Astrocyte (in vitro differentiated cells and primary cell): ENCODE measurements around the gene FBXO10.

Experiments used
- EZH2 ChIP-seq: IDR thresholded peaks from 2 replicates; pipeline ENCODE4 v1.6.1; 2012; ENCODE audit warnings: mild to moderate bottlenecking, low read length, inconsistent platforms; ENCODE audit not compliant: insufficient read depth
- TF ChIP-seq, protein P1 (sequence below): IDR thresholded peaks from 2 replicates; pipeline ENCODE4 v1.5.1; 2011; ENCODE audit warnings: low read depth, mild to moderate bottlenecking, inconsistent platforms, low read length, moderate library complexity; ENCODE audit not compliant: insufficient read depth

DNA sequence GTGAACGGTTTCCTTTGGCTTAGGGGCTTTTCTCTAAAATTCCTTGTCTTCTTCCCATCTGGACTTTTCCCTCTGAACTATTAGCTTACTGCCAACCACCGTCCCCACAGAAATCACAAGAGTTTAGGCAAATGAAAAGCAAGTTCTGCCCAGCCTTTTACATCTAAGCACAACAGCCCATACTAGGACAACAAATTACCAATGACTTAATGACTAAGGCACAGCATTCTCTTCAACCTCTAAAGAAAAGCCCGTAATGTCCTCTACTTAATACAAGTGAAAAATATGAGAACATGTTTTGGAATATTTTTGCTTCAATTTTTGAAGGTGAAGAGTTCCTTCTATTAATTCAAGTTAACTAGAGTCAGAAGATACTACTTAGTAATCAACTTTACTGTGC, 112.2 kb downstream of the FBXO10 start:
- TF ChIP-seq, protein P1, sequence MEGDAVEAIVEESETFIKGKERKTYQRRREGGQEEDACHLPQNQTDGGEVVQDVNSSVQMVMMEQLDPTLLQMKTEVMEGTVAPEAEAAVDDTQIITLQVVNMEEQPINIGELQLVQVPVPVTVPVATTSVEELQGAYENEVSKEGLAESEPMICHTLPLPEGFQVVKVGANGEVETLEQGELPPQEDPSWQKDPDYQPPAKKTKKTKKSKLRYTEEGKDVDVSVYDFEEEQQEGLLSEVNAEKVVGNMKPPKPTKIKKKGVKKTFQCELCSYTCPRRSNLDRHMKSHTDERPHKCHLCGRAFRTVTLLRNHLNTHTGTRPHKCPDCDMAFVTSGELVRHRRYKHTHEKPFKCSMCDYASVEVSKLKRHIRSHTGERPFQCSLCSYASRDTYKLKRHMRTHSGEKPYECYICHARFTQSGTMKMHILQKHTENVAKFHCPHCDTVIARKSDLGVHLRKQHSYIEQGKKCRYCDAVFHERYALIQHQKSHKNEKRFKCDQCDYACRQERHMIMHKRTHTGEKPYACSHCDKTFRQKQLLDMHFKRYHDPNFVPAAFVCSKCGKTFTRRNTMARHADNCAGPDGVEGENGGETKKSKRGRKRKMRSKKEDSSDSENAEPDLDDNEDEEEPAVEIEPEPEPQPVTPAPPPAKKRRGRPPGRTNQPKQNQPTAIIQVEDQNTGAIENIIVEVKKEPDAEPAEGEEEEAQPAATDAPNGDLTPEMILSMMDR = no peak
- no peak for TF ChIP-seq EZH2
